RWPE1 (cell line): ENCODE results near the gene SP4.

ENCODE experiments used
- CTCF ChIA-PET: fragments of 350-600 bp; sonication (Branson Sonifier 250); formaldehyde crosslinking; extraction: SDS; loops from one replicate; lab custom pipeline; 2021; lab: Yijun Ruan, JAX
- POLR2A ChIA-PET: fragments of 400-600 bp; formaldehyde crosslinking; extraction: SDS; loops from one replicate; lab custom pipeline; 2020; ENCODE audit warnings: antibody characterized with exemption; ENCODE audit not compliant: low non-redundant PET; lab: Yijun Ruan, JAX
- DNase-seq: peaks from one replicate; pipeline ENCODE4 v3.0.0; 2012; ENCODE audit warnings: low spot score
- H3K27ac ChIP-seq: fragments of 450-650 bp; 2 replicates; pipeline ENCODE4 v1.5.1; 2017
- TF ChIP-seq, protein P1 (sequence below): fragments of 450-650 bp; conservative IDR thresholded peaks from 2 replicates; pipeline ENCODE4 v1.5.1; 2017; ENCODE audit warnings: low read depth, mild to moderate bottlenecking

Gene SP4

DNA sequence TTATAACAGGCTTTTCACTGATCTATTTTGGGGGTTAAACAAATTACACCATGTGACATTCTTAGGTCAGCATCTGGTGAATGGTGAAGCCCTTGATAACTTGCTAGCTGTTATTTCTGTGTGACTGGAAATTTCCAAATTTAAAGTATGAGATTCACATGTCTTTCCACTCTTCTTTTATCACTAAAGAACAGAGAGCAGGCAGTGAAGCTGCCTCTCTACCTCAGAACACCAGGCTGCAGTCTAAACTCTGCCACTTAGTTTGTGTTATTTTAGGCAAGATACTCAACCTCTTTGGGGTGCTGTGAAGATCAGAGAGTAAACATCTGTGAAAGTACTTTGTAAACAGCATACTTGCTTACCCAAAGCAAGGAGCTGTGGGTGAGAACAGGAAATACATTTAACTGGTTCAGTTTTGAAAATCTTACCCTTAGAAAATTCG is 15.5 kb upstream of the SP4 start:
- CTCF ChIA-PET: interaction anchor here (0.6 kb wide), 2 partner anchors 48 to 636 kb away, joined by 3 read pairs; no protein-coding TSS in a partner anchor
- POLR2A ChIA-PET: no interaction called here
- no peak overlapping the region for H3K27ac ChIP-seq
- DNase-seq: no peak
- TF ChIP-seq, protein P1, sequence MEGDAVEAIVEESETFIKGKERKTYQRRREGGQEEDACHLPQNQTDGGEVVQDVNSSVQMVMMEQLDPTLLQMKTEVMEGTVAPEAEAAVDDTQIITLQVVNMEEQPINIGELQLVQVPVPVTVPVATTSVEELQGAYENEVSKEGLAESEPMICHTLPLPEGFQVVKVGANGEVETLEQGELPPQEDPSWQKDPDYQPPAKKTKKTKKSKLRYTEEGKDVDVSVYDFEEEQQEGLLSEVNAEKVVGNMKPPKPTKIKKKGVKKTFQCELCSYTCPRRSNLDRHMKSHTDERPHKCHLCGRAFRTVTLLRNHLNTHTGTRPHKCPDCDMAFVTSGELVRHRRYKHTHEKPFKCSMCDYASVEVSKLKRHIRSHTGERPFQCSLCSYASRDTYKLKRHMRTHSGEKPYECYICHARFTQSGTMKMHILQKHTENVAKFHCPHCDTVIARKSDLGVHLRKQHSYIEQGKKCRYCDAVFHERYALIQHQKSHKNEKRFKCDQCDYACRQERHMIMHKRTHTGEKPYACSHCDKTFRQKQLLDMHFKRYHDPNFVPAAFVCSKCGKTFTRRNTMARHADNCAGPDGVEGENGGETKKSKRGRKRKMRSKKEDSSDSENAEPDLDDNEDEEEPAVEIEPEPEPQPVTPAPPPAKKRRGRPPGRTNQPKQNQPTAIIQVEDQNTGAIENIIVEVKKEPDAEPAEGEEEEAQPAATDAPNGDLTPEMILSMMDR: no peak

DNA sequence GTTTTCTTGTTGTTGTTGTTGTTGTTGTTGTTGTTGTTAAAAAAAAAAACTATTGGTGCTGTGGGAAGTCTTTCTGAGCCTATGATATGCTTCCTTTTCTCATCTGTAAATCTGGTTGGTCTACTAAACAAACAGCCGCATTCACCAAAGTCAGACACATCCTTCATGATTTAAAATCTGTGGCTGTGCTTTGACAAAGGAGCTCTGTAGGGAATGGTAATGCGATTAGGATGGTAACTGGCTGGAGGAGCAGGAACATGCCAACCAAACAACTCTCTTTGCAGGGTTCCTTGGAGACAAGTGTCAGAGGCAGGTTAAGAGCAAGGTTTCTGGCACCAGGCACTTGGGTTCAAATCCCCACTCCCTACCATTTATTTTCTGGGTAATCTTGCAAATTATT is 14.9 kb upstream of the SP4 start:
- ChIA-PET CTCF (interaction anchor here (0.6 kb wide), 2 partner anchors 48 to 60 kb away, joined by 3 read pairs; no protein-coding TSS in a partner anchor), POLR2A (no interaction called here)
- TF ChIP-seq, protein P1: no peak
- no peak for DNase-seq
- H3K27ac ChIP-seq: no peak overlapping the region

DNA sequence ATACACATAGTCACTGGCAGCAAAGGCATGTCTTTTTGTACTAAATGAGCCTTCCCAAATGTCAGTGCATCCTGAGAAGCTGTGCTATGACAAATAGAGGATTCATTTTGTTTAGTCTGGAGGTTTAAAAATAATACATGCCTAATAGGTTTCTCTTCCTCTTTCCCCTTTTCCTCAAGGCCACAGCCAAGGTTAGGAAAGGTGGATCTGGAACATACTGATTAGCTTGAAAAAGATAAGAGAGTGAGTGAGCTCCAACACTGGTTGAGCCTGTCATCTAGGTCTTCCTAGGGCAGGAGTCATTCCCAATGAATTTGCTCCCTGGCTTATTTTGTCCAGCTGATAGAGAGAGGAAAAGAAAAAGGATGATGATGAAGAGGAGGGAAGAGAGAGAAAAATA is 14.4 kb upstream of the SP4 start:
- TF ChIP-seq, protein P1: no peak
- ChIA-PET POLR2A (no interaction called here), CTCF (interaction anchor here (0.6 kb wide), 1 partner anchor 60 kb away, joined by 3 read pairs; no protein-coding TSS in a partner anchor)
- no peak overlapping the region for H3K27ac ChIP-seq
- no peak for DNase-seq

DNA sequence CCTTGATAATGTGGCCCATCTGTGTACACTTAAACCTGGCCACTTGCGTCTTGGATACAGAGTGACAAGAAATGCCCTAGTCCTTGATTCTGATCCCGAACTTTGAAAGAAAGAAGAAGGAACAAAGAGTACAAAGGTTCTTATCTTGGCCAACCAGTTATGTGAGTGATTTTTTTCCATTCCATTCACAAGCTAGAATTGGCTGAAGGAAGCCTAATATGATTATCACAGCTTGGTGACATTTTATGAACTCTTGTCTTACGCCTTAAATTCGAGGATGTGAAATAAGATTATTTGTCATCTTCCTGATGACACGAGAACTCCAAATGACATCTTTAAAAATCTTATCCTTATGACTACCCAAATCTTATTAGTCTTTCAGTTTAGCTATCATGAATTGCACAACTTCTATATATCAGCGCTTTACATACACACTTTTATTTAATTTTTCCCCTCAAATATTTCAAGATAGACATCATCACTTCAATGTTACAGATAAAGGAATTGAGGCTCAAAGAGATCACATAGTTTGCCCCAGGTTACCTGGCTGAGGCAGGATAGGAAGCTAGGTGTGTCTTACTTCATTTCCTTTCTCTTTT is 13.0 kb upstream of the SP4 start:
- no peak for DNase-seq
- POLR2A ChIA-PET: no interaction called here
- H3K27ac ChIP-seq: no peak overlapping the region
- TF ChIP-seq, protein P1: no peak
- CTCF ChIA-PET: interaction anchor here (1.1 kb wide), 1 partner anchor 11 kb away, joined by 3 read pairs; no protein-coding TSS in a partner anchor

DNA sequence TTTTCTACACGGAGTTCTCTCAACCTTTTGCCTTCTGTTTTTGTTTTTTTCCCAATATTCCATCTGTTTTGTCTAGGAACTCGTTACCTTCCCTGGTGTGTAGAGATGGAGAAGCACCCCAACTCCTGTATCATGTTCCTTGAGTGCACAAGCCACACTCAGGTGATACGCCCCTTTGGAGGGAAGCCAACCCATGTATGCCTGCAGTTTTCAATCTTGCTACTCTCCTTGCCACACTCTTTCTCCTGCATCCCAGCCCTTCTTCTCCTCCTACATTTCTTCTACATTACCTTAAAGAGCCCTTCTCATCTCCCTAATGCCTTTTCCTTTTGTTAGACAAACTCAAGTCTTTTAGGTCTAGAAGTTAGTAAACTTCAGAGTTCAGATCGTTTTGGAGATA is 10.2 kb upstream of the SP4 start:
- TF ChIP-seq, protein P1: no peak
- H3K27ac ChIP-seq: no peak overlapping the region
- DNase-seq: no peak
- POLR2A ChIA-PET: no interaction called here
- CTCF ChIA-PET: no interaction called here

DNA sequence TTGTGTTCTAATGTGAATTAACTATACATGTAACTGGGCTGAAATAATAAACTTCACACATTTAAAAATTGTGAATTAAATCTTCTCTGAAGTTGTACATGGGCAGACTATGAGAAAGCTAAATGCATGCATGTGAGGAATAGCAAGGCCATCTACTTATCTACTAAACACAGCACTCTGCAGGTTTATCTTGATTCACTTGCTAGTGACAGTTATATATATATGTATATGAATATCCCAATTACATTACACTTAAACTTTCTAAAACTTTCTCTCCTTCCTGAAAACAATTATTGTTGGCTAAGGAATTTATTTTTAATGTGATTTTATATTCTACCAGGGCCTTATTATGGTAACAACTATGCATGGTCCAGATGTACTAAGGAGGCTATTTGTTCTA is 5.1 kb upstream of the SP4 start:
- DNase-seq: no peak
- no peak overlapping the region for H3K27ac ChIP-seq
- ChIA-PET CTCF (interaction anchor here (0.6 kb wide), 2 partner anchors 331 to 644 kb away, joined by 3 to 4 read pairs; no protein-coding TSS in a partner anchor), POLR2A (no interaction called here)
- TF ChIP-seq, protein P1: no peak
